K562 (cell line): ENCODE measurements around the gene KCNK7. TPM values are rescaled to one million over a fixed set of nuclear protein-coding genes. Genes with fewer than 3 reads are reported as not detected.

Experiments used
- ATF7 ChIP-seq: fragments of 450-650 bp; IDR thresholded peaks from 2 replicates; pipeline ENCODE4 v1.7.1; 2014; ENCODE audit warnings: mild to moderate bottlenecking, moderate library complexity
- BHLHE40 ChIP-seq: IDR thresholded peaks from 2 replicates; pipeline ENCODE4 v1.6.1; 2011; ENCODE audit warnings: low read length, improper control_type of control experiment
- CCAR2 ChIP-seq: fragments of 200-400 bp; formaldehyde crosslinking; IDR thresholded peaks from 2 replicates; pipeline ENCODE4 v1.6.1; 2017; ENCODE audit warnings: mild to moderate bottlenecking, low read depth, low read length
- ETS1 ChIP-seq: conservative IDR thresholded peaks from 2 replicates; pipeline ENCODE4 v1.6.1; 2011; ENCODE audit warnings: low read depth, mild to moderate bottlenecking, low read length; ENCODE audit not compliant: control insufficient read depth
- EWSR1 ChIP-seq: fragments of 450-650 bp; IDR thresholded peaks from 2 replicates; pipeline ENCODE4 v1.6.1; 2018; ENCODE audit warnings: borderline replicate concordance, mild to moderate bottlenecking, low read depth, moderate library complexity; ENCODE audit not compliant: partially characterized antibody
- FOXA1 ChIP-seq: fragments of 450-650 bp; IDR thresholded peaks from 2 replicates; pipeline ENCODE4 v1.6.1; 2016; ENCODE audit warnings: mild to moderate bottlenecking, borderline replicate concordance
- HNRNPL ChIP-seq: fragments of 200-400 bp; formaldehyde crosslinking; IDR thresholded peaks from 2 replicates; pipeline ENCODE4 v1.6.1; 2017; ENCODE audit warnings: low read depth, mild to moderate bottlenecking, low read length
- HOMEZ ChIP-seq: fragments of 250-450 bp; sonication (Bioruptor Pico); IDR thresholded peaks from 2 replicates; pipeline ENCODE4 v1.4.0; 2020; ENCODE audit warnings: mild to moderate bottlenecking, moderate library complexity
- MCM3 ChIP-seq: fragments of 450-650 bp; IDR thresholded peaks from 2 replicates; pipeline ENCODE4 v1.6.1; 2016
- MCM7 ChIP-seq, 2 experiments: fragments of 450-650 bp; IDR thresholded peaks; 2 replicates each; pipeline ENCODE4 v1.6.1; 2016 to 2018
- MLLT1 ChIP-seq, 2 experiments: fragments of 450-650 bp; IDR thresholded peaks; 2 replicates each; pipeline ENCODE4 v1.6.1; 2016
- MNT ChIP-seq, 2 experiments: fragments of 450-650 bp; conservative IDR thresholded peaks; 2 replicates each; pipeline ENCODE4 v1.6.1; 2017; ENCODE audit warnings: mild to moderate bottlenecking in 2 of 2, moderate library complexity in 2 of 2
- MYNN ChIP-seq, 2 experiments: sonication (generic); formaldehyde crosslinking in 1 of 2; IDR thresholded peaks; 2 replicates each; pipeline versions ENCODE4 v1.5.0 to v1.6.1; 2016 to 2020; ENCODE audit warnings: antibody characterized with exemption in 1 of 2, missing genetic modification reagents in 1 of 2
- NBN ChIP-seq: fragments of 450-650 bp; IDR thresholded peaks from 2 replicates; pipeline ENCODE4 v1.6.1; 2016; ENCODE audit warnings: low read depth, mild to moderate bottlenecking
- NFRKB ChIP-seq: fragments of 450-650 bp; IDR thresholded peaks from 2 replicates; pipeline ENCODE4 v1.6.1; 2016; ENCODE audit warnings: low read depth
- ZBED1 ChIP-seq: IDR thresholded peaks from 2 replicates; pipeline ENCODE4 v1.6.1; 2014
- ZBTB43 ChIP-seq: sonication (generic); formaldehyde crosslinking; IDR thresholded peaks from 2 replicates; pipeline ENCODE4 v1.8.0; 2023; ENCODE audit warnings: mild to moderate bottlenecking, missing genetic modification reagents
- ZNF175 ChIP-seq: fragments of 200-800 bp; sonication (Bioruptor generic); IDR thresholded peaks from 2 replicates; pipeline ENCODE4 v1.6.1; 2016; ENCODE audit warnings: low read depth, mild to moderate bottlenecking, missing genetic modification characterization, missing compliant biosample characterization
- ZNF707 ChIP-seq: fragments of 250-450 bp; sonication (Bioruptor Pico); conservative IDR thresholded peaks from 2 replicates; pipeline ENCODE4 v1.8.0; 2022; ENCODE audit warnings: inconsistent platforms, mild to moderate bottlenecking, moderate library complexity
- polyA plus RNA-seq, 8 experiments: library from polyadenylated mRNA; depleted of rRNA in 4 of 8; stranded (reverse) in 5 of 8; unstranded in 3 of 8; fragments of >200 nt; fragmentation: Nextera tagmentation in 2 of 8; fragmentation: Illumina TruSeq in 1 of 8; extraction: Ambion mirVana in 2 of 8; extraction: Trizol in 1 of 8; gene quantifications; 2 replicates each; pipeline versions ENCODE4 v1.2.1 to v1.2.3, GENCODE V29; 2011 to 2014; ENCODE audit warnings: inconsistent platforms in 1 of 8, missing spikeins in 1 of 8
- total RNA-seq, 7 experiments: library from RNA; depleted of rRNA in 6 of 7; stranded (reverse); fragments of >200 nt in 6 of 7; fragmentation: Illumina TruSeq in 2 of 7; extraction: Trizol in 2 of 7; gene quantifications; 2 replicates each; pipeline versions ENCODE4 v1.2.1 to v1.2.3, GENCODE V29; 2011 to 2021; ENCODE audit warnings: low replicate concordance in 1 of 7

Gene KCNK7
- total and polyA plus RNA-seq, 9 of the 15 experiments (the other 6 are each of a cell fraction or from before 2014, with no cell fraction given): 0.07 to 0.40 TPM; not detected in 7

- no peak; the same call in 1 of the 2 replicates for TF ChIP-seq ETS1
- TF ChIP-seq HOMEZ (CRISPR knock-in tag): no peak
- no peak for TF ChIP-seq FOXA1
- TF ChIP-seq HNRNPL: no peak
- peak; percentile 45; the same call in 1 of the 2 replicates for TF ChIP-seq ATF7
- no peak for TF ChIP-seq ZNF707 (CRISPR knock-in tag)
- no peak for TF ChIP-seq CCAR2
- TF ChIP-seq MNT (conservative IDR thresholded peaks at IDR 0.05): peak in 1 of 2 experiments; percentile 64; a peak in 2 of 4 replicates
- TF ChIP-seq BHLHE40: peak; percentile 46
- TF ChIP-seq NBN: no peak
- TF ChIP-seq MLLT1 (IDR thresholded peaks at IDR 0.05): no peak
- no peak for TF ChIP-seq EWSR1
- no peak for TF ChIP-seq MCM3
- TF ChIP-seq ZBED1: no peak; the same call in 1 of the 2 replicates
- TF ChIP-seq MCM7 (IDR thresholded peaks at IDR 0.05): no peak
- TF ChIP-seq NFRKB: no peak
- no peak for TF ChIP-seq ZBTB43 (CRISPR knock-in tag)
- no peak; the same call in 1 of the 2 replicates for TF ChIP-seq MYNN (IDR thresholded peaks at IDR 0.05)
- no peak for TF ChIP-seq MYNN (CRISPR knock-in tag; IDR thresholded peaks at IDR 0.05)
- TF ChIP-seq ZNF175 (CRISPR knock-in tag): no peak
These were observed 42.3 kb upstream of the KCNK7 start, which contains the start of gene SIPA1 (continued) for GRCh38 chr11:65637794-65638419.
